NCI-H187 treated with DMSO at 0.1 percent for 48 hours (cell line): ENCODE results near the gene RNF25.

Source experiments
- DNase-seq: peaks from one replicate; lab custom pipeline; 2025; lab: John Stamatoyannopoulos, UW

RNF25 gene

DNA sequence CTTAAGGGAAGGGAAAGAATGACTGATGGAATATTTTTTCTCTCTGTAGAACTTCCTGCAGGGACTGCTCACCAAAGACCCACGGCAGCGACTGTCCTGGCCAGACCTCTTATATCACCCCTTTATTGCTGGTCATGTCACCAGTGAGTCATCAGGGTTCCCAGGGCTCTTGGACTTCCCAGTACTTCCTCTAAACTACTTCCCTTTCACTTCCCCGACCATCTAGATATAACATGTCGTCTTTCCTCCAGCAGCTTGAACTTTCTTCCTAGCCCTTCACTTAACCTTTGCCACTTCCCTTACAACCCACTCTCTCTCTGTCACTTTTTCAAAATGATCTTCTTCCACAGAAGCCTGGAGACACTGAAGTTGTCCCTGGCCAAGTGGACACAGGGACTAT, 7.3 kb upstream of the RNF25 start:
- no peak for DNase-seq

DNA sequence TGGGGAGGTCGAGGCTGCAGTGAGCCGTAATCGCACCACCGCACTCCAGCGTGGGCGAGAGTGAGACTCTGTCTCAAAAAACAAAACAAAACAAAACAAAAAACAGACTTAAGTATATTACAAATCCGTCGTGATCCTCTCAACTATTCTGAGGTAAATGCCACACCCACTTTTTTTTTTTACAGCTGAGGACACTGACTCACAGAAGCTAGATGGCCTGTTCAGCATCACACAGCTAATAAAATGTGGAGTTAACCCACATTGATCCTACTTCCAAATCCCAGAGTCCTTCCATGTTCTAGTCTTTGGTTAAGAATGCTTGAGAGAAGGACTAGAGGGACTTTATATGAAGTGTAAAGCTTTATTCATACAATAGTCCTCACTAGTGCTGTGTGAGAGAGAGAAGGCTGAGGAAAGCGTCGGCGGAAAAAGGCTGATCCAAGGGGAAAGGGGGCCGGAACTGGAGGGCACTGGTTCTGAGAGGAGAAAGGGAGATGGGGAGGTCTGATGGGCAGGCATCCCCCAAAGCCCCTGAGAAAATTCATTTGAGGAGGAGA, 627 bp downstream of the RNF25 start:
- DNase-seq: no peak

DNA sequence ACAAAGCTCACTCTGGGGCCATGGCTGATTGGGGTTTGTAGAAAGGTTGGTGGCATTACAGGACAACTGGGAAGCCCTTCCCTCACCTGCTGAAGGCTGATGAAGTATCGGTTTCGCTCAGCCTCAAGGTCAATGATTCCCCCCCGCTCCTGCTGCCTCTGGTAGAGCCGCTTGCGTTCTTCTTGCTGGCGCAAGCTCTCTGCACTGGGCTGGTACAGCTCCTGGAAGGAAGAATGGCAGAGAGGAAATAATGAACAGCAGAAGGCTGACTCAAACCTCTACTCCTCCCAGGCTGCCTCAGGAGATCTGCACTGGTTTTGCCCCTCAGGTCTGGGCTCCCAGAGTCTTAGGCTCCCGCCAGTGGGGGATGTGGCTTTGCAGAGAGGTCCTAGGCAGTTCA, 7.1 kb downstream of the RNF25 start:
- DNase-seq: no peak

DNA sequence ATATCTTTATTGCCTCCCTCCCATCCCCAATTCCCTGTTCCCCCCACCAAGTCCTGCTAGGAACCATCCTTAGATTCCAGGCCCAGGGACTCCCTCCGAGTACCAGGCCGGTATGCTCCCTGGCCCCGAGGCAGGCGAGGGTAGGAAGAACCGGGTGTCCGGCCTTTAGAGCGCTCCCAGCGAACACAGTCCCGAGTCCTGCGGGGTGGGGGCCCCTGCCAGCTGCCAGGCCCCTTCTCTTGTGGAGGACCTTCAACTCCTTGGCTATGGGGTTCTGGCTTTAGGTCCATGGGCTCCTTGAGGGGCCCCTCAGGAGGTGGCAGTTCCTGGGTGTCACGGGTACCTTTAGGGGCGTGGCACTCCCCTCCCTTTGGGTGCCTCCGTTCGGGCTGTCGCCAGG, 7.9 kb downstream of the RNF25 start:
- DNase-seq: no peak

DNA sequence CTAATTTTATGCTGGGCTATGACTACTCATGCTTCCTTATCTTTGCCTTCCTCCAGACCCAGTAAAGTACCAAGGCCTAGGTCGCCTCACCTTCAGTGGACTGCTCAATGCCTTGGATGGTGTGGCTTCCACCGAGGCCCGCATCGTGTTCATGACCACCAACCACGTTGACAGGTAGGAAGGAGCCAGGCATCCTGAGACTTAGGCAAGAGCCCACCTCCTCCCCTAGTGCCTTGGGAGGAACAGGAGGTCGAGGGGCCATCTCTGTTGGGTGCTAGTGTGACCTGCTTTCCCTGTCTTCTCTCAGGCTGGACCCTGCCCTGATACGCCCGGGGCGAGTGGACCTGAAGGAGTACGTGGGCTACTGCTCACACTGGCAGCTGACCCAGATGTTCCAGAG, 9.0 kb downstream of the RNF25 start:
- DNase-seq: no peak

DNA sequence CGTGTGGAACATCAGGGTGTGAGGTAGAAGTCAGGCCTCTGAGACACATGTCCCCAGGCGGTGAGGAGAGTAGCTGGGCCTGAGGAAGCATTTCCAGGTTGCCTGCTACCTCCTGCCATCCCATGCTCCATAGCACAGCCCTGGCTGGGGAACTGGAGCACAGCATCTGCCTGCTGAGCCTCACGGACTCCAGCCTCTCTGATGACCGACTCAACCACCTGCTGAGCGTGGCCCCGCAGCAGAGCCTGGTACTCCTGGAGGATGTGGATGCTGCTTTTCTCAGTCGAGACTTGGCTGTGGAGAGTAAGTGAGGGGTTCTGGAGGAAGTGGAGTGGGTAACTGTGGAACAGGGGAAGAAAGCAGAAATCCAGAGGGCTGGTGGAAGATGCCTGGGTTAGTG, 9.4 kb downstream of the RNF25 start:
- no peak for DNase-seq

DNA sequence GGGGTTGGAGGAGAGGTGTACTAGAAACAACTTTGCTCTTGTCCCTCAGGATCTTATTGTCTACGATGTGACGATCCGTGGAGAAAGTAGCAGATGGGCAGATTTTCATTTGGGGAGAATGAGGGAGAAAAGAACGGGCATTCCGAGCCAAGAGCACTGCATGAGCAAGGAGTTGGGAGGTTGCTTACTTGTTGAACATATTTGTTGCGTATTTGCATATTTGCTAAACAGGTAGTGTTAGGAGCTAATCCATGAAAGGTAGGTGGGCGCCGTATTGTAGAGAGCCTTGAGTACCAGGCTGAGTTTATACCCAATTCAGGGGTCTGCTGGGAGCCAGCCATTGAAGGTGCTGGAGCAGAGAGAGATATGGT, 11.8 kb downstream of the RNF25 start:
- no peak for DNase-seq

DNA sequence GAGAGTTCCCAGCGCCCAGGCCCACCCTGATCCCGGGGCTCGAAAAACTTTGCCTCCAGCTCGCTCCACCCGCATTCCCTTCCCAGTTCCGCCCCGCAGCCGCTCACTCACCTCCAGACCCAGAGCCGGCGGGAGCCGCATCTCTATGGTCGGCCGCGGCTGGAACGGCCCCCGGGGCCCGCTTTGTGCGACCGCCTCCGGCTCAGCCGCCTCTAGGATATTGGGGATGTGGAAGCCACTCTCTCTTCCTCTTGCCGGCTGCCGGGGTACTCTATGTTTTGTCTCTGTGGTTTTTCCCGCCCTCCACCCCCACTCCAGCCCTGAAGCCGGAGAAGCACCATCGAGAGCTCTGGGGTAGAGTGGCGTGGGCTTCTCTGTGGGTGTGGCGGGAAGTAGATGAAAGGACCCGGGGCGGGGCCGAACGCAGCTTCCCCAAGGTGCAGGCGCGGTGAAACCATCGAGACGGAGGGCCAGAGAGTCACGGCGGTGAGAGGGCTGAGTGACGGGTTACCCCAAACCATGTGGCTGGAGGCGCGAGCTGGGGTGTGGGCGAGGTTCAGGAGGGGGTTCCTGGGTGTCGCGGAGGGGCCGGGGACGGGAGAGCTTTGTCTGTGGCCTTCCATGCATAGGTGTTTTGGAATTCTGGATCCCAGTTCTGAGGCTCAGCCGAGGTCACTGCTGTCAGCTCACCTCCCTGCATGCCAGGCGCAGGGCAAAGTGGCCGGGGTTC, 12.4 kb downstream of the RNF25 start, which contains the start of the genes BCS1L and ZNF142:
Gene BCS1L (plus strand): TSS at position 426 of the 730 bp plus-strand sequence. CDS start 1,305 bp downstream, outside the sequence.
Gene ZNF142 (minus strand): TSS at position 366 of the 730 bp plus-strand sequence. CDS start 3,194 bp downstream, outside the sequence.
- peak; percentile 72 for DNase-seq

DNA sequence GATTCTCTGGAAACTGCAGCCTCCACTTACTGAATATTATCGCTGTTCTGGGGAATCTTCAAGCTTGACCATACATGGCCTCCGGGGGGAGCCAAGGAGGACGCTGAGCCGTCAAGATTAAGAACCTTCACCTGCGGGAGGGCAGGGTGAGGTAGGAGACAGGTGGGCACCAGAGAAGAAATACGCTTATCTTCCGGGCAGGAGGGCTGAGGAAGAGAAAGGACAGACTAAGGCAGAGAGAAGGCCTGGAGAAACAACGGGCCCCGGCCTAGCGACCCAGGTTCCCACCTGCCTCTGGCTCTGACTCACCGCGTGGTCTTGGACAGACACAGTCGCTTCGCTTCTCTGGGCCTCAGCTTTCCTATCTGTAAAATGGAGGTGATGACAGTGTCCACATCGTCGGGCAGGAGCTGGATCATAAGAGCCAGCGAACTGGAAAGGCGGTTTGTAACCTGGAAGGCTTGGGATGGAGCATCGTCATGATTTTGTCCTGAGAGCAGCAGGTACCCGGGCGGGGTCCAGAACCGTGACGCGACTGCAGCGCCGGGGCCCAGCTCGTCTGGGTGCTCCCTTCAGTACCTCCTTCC, 13.0 kb downstream of the RNF25 start:
- no peak for DNase-seq

DNA sequence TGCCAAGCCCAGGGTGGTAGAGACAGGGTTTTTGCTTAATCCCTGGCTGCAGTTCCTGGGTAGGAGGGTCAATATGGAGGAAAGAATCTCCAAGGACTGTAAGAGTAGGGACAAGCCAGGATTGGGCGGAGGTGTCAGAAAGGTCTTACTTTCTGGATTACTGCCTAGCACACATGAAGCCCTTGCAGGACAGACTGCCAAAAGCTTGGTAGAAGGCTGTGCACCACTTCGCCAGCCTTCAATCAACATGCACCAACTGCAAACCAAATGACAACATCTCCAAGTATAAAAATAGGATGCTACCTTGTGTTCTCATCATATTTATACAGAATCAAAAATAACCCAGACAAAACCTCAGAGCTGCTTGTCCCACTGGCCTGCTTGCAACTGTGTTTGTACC, 16.1 kb downstream of the RNF25 start:
- no peak for DNase-seq

DNA sequence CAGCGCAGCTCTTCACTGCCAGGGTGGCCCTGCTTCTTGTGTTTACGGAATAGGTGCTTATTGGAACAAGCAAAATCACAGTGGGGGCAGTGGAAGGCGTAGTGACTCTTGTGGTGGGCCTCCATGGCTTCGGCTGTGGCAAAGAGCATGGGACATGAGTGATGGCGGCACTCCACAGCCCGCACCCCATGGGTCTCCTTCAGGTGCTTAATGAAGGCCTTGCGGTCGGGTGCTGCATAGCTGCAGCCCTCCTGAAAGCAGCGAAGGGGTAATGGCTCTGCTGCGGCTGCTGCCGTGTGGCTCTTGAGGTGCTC, 23.1 kb downstream of the RNF25 start:
- DNase-seq: no peak

DNA sequence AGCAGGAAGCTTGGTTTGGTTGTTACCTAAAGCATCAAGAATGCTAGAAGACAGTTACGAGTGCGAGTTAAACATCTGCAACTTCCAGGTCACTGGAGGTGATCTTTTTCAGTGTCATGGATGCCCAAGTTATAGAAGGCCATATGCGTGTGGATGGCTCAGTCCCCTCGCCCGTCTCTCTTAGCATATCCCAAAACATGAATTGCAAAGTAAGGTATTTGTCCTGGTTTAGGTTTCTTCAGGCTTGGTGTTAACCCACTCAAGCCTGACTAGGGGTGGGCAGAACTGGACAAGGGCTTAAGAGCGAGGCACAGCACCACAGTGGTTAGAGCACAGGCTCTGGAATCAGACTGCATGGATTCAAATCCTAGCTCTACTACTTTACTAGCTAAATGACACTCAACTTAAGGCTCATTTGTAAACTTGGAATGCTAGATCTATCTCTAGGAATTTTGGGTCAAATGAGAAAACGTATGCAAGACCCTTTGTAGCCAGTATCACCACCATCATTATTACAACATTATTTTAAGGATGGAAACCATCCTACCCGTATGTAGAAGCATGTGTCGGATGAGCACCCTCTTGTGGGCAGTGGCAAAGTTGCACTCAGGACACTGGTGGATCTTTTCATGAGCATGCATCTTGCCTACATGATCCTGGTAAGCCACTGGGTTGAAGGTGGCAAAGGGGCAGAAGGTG, 23.6 kb downstream of the RNF25 start:
- no peak for DNase-seq

DNA sequence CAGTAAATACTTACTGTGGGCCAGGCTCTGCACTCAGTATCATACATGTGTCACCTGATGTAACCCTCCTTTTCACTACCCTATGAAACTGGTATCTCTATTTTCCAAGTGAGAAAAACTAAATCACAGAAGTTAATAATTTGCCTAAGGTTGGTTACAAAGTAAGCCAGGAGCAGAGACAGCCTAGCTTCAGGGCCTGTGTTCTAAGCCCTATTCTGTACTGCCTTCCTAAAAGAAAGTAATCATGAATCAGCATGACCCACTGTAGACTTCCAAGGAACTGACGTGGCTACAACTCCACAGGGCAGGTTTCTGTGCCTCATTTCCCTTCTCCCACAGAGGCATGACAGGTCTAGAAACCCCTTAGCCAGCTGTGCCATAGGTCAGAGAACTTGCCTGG, 26.7 kb downstream of the RNF25 start:
- DNase-seq: no peak

DNA sequence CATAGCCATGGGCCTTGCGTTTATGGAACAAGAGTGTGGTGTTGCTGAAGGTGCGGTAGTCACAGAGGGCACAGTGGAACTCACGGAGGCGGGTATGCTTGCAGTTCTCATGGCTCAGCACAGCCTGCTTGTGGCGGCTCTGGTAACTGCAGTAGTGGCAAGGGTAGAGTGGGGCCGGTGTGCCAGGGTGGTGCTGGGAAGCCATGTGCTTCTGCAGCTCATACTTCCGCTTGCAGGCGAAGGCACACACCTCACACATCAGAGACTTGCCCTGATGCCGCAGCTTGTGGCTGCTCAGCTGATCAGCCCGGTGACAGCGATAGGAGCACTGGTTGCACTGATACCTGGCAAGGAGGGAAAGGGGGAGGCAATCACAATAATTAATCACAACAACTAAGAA, 27.1 kb downstream of the RNF25 start:
- no peak for DNase-seq

DNA sequence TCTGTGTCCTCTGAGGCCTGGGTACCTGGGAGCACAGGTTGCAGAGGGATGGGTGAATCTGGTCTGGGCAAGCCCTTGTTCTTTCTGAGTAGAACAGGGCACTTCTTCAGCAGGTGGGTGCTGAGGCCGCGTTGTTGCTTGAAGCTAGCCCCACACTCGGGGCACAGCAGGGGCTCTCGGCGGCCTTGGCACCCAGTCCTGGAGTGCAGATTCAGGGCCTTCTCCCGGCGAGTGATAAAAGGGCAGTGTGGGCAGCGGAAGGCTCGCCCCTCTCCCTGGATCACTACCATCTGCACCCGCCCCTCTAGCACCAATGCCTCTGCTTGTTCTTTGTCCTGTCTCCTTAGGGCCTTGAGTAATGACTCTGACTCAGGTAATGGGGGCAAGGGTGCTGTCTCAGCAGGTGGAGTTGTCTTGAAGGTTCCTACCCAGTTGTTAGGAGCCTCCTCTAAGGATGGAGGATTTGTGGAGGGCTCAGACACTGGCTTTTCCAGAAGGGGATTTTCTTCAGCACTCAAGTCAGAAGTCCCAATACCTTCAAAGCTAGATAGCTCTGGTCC, 28.0 kb downstream of the RNF25 start:
- DNase-seq: no peak

DNA sequence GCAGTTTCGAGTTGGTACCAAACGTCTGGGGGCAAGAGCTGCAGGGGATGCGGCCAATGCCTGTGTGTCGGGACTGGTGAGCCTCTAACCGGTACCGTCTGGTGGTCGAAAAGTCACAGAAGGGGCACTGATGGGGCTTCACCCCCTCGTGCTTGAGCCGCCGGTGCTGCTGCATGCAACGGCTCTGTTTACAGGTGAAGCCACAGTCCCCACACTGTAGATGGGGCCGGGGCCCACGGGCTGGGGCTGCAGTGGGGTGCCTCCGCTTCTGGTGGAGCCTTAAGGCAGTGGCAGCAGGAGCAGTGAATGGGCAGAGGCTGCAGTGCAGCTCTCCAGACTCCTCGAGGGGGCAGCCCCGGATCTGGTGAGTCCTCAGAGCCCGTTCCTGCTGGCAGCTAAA, 29.0 kb downstream of the RNF25 start:
- no peak for DNase-seq

DNA sequence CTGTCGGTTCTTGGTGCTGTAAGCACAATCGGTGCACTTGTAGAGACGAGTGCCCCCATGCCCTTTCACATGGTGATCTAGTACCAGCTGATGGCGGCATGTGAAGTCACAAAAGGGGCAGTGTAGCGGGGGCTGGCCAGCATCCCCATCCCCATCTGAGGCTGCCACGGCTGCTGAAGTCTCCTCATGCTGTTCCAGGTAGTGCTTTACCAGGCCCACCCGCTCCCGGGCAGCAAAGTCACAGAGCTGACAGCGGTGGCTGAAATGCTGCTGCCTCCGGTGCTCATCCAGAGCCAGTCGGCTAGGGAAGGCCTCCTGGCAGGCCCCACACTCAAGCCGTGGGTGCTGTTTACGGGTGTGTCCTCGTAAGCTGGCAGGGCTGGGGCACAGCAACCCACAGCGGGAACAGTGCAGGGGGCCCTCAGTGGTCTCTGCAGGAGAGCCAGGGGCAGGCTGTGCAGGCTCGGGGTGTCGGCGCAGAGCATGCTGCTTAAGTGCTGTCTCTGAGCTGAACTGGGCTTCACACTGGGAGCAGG, 29.6 kb downstream of the RNF25 start:
- DNase-seq: no peak

DNA sequence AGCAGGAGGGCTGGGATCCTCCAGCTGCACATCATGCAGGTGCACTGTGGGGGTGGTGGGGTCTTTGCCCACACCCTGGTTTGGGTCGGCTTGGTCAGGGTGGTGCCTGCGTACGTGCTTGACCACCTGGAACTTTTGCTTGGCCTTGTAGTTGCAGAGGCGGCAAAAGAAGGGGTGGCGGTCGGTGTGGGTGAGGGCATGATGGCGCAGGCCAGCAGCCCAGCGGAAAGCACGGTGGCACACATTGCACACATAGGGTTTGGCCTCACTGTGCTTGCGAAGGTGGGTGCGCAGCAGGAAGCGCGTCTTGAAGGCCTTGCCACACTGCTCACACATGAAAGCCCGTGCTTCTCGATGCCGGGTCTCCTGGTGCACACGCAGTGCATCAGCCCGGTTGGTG, 33.4 kb downstream of the RNF25 start:
- DNase-seq: no peak

DNA sequence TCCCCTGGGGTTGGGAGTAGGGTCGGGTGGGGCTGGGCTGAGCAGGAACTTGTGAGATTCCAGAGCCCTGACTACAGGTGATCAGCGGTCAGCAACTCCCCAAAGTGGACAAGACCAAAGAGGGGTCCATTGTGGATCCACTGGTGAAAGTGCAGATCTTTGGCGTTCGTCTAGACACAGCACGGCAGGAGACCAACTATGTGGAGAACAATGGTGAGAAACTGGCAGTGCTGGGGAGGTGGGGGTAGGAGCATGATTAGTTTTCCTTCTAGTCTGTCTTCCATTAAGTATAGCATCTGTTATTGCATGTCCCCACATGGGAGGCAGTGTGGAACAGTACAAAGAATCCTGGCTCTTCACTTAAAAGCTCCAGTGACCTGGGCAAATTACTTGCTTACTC, 36.1 kb downstream of the RNF25 start:
- no peak for DNase-seq

DNA sequence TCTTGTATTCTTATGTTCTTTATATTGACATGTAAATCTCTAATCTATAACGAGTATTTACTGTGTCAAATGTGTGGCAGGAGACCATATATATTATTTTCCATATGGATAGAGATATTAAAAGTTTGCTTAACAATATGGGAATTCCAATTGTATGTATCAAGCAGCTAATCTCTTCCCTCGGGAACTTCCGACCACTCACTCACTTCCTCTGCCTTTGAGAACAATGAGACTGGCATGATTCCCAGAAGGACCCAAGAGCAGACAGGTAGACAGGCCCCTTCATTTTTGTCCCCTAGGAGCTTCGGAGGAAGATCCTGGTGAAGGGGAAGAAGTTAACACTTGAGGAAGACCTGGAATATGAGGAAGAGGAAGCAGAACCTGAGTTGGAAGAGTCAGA, 40.0 kb downstream of the RNF25 start:
- DNase-seq: no peak

DNA sequence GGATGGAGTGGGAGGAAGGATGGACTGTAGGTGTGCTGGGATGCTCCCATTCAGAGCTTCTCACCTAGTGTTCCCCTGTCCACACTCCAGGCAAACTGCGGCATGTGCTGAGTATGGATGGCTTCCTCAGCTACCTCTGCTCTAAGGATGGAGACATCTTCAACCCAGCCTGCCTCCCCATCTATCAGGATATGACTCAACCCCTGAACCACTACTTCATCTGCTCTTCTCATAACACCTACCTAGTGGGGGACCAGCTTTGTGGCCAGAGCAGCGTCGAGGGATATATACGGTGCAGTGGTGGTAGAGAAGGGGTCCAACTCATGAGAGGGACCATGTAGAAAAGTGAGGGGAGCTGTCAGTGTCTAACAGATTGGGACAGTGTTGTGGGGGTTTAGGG, 43.9 kb downstream of the RNF25 start:
- DNase-seq: no peak

DNA sequence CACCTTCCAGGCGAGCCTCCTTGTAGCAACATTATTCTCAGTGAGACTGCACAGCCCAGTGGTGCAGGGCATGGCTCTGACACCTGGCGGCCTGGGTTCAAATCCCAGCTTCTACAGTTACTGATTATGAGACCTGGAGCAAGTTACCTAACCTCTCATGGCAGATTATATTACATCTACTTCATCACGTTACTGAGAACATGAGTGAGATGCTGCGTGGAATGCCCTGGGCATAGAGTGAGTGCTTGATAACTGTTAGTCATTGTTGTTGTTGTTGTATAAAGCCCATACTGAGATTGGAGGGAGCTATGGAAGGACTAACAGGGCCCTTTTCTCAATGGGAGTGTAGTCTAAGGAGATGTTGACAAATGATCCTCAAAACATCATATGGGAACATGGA, 45.4 kb downstream of the RNF25 start:
- no peak for DNase-seq

DNA sequence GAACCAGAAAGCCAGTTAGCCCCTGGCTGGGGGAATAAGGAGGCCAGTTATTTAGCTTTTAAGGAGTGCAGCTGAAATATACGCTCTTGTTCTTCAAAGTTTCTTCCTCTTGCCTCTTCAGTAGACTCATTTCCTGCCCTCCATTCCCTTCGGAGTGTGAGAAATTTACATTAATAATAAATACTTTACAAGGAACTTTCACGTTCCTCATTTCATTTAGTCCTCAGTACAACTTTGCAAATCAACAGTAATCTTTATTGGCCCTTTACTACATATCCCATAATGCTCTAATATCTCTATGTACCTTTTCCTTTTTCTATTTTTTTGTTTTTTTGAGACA, 48.5 kb downstream of the RNF25 start:
- no peak for DNase-seq
